Smooth muscle cell (in vitro differentiated cells): ENCODE data around the gene BCL11B. TPM values are rescaled to one million over a fixed set of nuclear protein-coding genes. Genes with fewer than 3 reads are reported as not detected.

Experiments used
- DNase-seq: peaks from one replicate; lab custom pipeline; 2025; ENCODE audit not compliant: unreplicated experiment; lab: John Stamatoyannopoulos, UW
- H2AFZ ChIP-seq: fragments of 200-600 bp; sonication (generic); 2 replicates; pipeline ENCODE4 v1.6.0; 2016; ENCODE audit warnings: antibody characterized with exemption, low read depth, mild to moderate bottlenecking
- H3F3A ChIP-seq: fragments of 200-600 bp; sonication (generic); 2 replicates; pipeline ENCODE4 v1.6.0; 2017; ENCODE audit warnings: antibody characterized with exemption, low read depth
- H3K27ac ChIP-seq: fragments of 200-600 bp; sonication (generic); 2 replicates; pipeline ENCODE4 v1.5.1; 2016; ENCODE audit warnings: low read depth, mild to moderate bottlenecking
- H3K27me3 ChIP-seq: fragments of 200-600 bp; sonication (generic); 2 replicates; pipeline ENCODE4 v1.6.1; 2016; ENCODE audit warnings: low read depth, mild to moderate bottlenecking
- H3K36me3 ChIP-seq: fragments of 200-600 bp; sonication (generic); 2 replicates; pipeline ENCODE4 v1.5.1; 2016; ENCODE audit warnings: low read depth
- H3K4me1 ChIP-seq: fragments of 200-600 bp; sonication (generic); 2 replicates; pipeline ENCODE4 v1.5.1; 2016; ENCODE audit warnings: low read depth
- H3K4me2 ChIP-seq: fragments of 200-600 bp; sonication (generic); 2 replicates; pipeline ENCODE4 v1.6.0; 2016; ENCODE audit warnings: mild to moderate bottlenecking
- H3K4me3 ChIP-seq: fragments of 200-600 bp; sonication (generic); 2 replicates; pipeline ENCODE4 v1.5.1; 2016; ENCODE audit warnings: mild to moderate bottlenecking
- H3K79me2 ChIP-seq: fragments of 200-600 bp; sonication (generic); 2 replicates; pipeline ENCODE4 v1.6.0; 2016; ENCODE audit warnings: low read depth, mild to moderate bottlenecking
- H3K9ac ChIP-seq: fragments of 200-600 bp; sonication (generic); 2 replicates; pipeline ENCODE4 v1.6.0; 2016; ENCODE audit warnings: low read depth
- H3K9me3 ChIP-seq: fragments of 200-600 bp; sonication (generic); replicated peaks from 2 replicates; pipeline ENCODE4 v1.5.1; 2016; ENCODE audit warnings: low read depth
- H4K20me1 ChIP-seq: fragments of 200-600 bp; sonication (generic); 2 replicates; pipeline ENCODE4 v1.6.0; 2016; ENCODE audit warnings: low read depth
- CTCF ChIP-seq: fragments of 200-600 bp; sonication (generic); IDR thresholded peaks from 2 replicates; pipeline ENCODE4 v1.5.1; 2017; ENCODE audit warnings: borderline replicate concordance, mild to moderate bottlenecking, antibody characterized with exemption; ENCODE audit not compliant: insufficient read depth, poor library complexity, severe bottlenecking
- WGBS: methylation state at CpG from one replicate; pipeline ENCODE4 v1.1.7; 2016; ENCODE audit warnings: low lambda C conversion rate; 5-methylcytosine and 5-hydroxymethylcytosine counted together
- polyA plus RNA-seq: library from polyadenylated mRNA; unstranded; fragments of >200 nt; fragmentation: Nextera tagmentation; extraction: Ambion mirVana; gene quantifications from 2 replicates; pipeline ENCODE4 v1.2.1, GENCODE V29; 2016
- total RNA-seq: library from RNA; depleted of rRNA; stranded (reverse); fragments of >200 nt; gene quantifications from 2 replicates; pipeline ENCODE4 v1.2.3, GENCODE V29; 2014

The BCL11B gene
- total and polyA plus RNA-seq, 2 experiments from 2014 or later = 0.56 to 3.0 TPM

GRCh38 chr14:99250636-99251208 is 21.3 kb downstream of the BCL11B start:
- no peaks in the 10 kb centered on the region for H3F3A ChIP-seq
- H2AFZ ChIP-seq = no peak overlapping the region
- DNase-seq = no peak
- H4K20me1 ChIP-seq = no peaks in the 10 kb centered on the region
- H3K27ac ChIP-seq = no peak overlapping the region
- H3K79me2 ChIP-seq = peaks cover 8% of the 10 kb centered on the region
- WGBS = 97% methylated on average over 5 of the region's 5 CpGs
- no peaks in the 10 kb centered on the region for H3K27me3 ChIP-seq
- H3K4me1 ChIP-seq = peaks cover 6% of the 10 kb centered on the region
- H3K36me3 ChIP-seq = no peaks in the 10 kb centered on the region
- TF ChIP-seq CTCF = no peak
- no peaks in the 10 kb centered on the region for H3K9me3 ChIP-seq
- no peak overlapping the region for H3K4me3 ChIP-seq
- H3K9ac ChIP-seq = no peak overlapping the region
- H3K4me2 ChIP-seq = no peak overlapping the region

- no peaks in the 10 kb centered on the region for H4K20me1 ChIP-seq
- TF ChIP-seq CTCF = no peak
- no peak for DNase-seq
- 85% methylated on average over 6 of the region's 6 CpGs for WGBS
- no peak overlapping the region for H3K9ac ChIP-seq
- peaks cover 8% of the 10 kb centered on the region for H3K79me2 ChIP-seq
- H3F3A ChIP-seq = peaks cover 4% of the 10 kb centered on the region
- no peaks in the 10 kb centered on the region for H3K9me3 ChIP-seq
- no peak overlapping the region for H3K27ac ChIP-seq
- peaks cover 12% of the 10 kb centered on the region for H3K4me1 ChIP-seq
- H3K36me3 ChIP-seq = no peaks in the 10 kb centered on the region
- H3K27me3 ChIP-seq = no peaks in the 10 kb centered on the region
- H3K4me3 ChIP-seq = no peak overlapping the region
- H2AFZ ChIP-seq = no peak overlapping the region
- no peak overlapping the region for H3K4me2 ChIP-seq
Measured at GRCh38 chr14:99249389-99249788, 22.6 kb downstream of the BCL11B start.

- TF ChIP-seq CTCF = no peak
- H2AFZ ChIP-seq = no peak overlapping the region
- H3K9ac ChIP-seq = no peak overlapping the region
- no peaks in the 10 kb centered on the region for H3K9me3 ChIP-seq
- H3K36me3 ChIP-seq = no peaks in the 10 kb centered on the region
- 88% methylated on average over 5 of the region's 5 CpGs for WGBS
- H4K20me1 ChIP-seq = no peaks in the 10 kb centered on the region
- no peak for DNase-seq
- peaks cover 12% of the 10 kb centered on the region for H3K4me1 ChIP-seq
- H3K4me3 ChIP-seq = no peak overlapping the region
- no peaks in the 10 kb centered on the region for H3K27me3 ChIP-seq
- H3K27ac ChIP-seq = no peak overlapping the region
- peaks cover 4% of the 10 kb centered on the region for H3F3A ChIP-seq
- H3K4me2 ChIP-seq = no peak overlapping the region
- peaks cover 8% of the 10 kb centered on the region for H3K79me2 ChIP-seq
Measured at GRCh38 chr14:99248761-99249171, 23.2 kb downstream of the BCL11B start.

GRCh38 chr14:99247772-99248171 is 24.2 kb downstream of the BCL11B start:
- Histone ChIP-seq H3K4me1 (peaks cover 12% of the 10 kb centered on the region), H3K9me3 (no peaks in the 10 kb centered on the region), H3K9ac (no peak overlapping the region), H3K4me3 (no peak overlapping the region), H4K20me1 (no peaks in the 10 kb centered on the region), H2AFZ (no peak overlapping the region), H3F3A (peaks cover 4% of the 10 kb centered on the region), H3K79me2 (peaks cover 8% of the 10 kb centered on the region), H3K27ac (no peak overlapping the region), H3K36me3 (no peaks in the 10 kb centered on the region), H3K27me3 (no peaks in the 10 kb centered on the region), H3K4me2 (no peak overlapping the region)
- no peak for DNase-seq
- WGBS = 96% methylated on average over 6 of the region's 6 CpGs
- TF ChIP-seq CTCF = no peak
